Measurements from ENCODE around the gene CEP85.
"Not testable (repeated sequence)": the region's sequence is repeated elsewhere in the genome, so short reads cannot be mapped to it uniquely, and the experiment has no call there.

The CEP85 gene

DNA sequence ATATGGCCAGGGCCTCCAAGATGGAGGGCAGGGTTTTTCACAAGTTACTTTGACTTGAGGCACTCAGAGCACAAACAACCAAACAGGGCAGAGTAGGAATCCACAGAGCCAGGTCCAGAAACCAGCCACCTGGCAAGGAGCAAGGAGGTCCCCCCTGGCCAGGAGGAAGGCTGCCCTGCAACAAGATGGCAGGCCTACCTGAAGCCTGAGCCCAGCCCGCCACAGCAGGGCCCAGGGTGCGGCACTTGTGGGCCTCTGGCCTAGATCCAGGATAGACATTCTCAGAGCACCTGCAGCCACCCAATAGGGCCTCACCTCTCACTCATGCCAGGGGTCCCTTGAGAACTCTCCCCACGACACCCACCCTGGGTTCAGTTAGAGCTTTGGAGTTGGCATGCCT, 57.4 kb downstream of the CEP85 start:
- no peak for DNase-seq

DNA sequence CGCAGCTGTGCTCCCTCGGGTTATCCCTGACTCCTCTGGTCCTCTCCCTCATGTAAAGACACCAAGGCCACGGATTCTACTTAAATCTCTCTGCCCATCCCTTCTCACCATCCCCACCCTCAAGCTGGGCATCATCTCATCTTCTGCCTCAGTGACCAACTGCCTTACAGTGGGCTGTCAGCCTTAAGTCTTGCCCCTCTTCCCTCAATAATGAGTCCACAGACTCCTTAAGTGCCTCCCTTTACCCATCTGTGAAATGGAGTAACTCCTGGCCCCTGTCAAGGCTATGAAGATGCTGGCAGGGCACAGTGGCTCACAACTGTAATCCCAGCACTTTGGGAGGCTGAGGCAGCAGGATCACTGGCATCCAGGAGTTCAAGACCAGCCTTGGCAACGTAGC, 57.9 kb downstream of the CEP85 start:
- no peak for DNase-seq

DNA sequence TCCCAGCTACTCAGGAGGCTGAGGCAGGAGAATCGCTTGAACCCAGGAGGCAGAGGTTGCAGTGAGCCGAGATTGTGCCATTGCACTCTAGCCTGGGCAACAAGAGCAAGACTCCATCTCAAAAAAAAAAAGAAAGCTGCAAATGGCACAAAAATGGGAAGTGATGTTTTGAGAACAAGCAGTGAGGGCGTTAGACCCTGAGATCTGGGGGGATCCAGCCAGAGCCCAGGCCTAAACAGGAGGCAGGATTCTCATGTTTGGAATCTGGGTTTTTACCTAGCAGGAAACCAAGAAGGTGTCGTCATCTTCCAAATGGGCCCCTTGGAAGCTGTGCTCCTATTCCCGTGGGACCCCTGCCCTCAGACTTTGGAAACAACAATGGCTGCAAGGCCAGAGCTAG, 58.7 kb downstream of the CEP85 start:
- not testable (repeated sequence) for DNase-seq

DNA sequence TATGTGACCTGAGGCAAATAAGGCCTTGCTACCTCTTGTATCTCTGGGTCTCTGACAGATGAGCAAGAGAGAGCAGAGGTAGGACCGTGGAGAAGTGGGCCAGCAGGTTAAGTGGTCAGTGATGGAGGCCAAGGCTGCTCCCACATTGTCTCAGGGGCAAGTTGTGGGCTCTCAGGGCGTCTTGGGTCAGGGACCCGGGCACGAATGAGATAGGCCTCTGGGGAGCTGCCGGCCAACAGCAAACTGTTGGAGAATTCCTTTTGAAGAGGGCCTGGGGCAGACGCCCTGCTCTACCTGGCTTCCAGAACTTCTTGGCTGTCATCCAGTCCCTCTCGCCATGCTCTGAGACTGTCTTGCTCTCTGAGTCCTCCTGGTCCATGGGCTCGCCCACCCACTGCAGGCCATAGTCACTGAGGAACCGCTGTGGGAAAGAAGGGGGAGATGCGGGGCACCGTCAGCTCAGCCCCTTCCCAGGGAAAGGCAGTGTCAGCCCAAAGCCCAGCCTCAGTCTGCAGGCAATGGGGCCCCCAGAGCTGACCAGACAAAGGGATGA, 60.0 kb downstream of the CEP85 start:
- DNase-seq = no peak

DNA sequence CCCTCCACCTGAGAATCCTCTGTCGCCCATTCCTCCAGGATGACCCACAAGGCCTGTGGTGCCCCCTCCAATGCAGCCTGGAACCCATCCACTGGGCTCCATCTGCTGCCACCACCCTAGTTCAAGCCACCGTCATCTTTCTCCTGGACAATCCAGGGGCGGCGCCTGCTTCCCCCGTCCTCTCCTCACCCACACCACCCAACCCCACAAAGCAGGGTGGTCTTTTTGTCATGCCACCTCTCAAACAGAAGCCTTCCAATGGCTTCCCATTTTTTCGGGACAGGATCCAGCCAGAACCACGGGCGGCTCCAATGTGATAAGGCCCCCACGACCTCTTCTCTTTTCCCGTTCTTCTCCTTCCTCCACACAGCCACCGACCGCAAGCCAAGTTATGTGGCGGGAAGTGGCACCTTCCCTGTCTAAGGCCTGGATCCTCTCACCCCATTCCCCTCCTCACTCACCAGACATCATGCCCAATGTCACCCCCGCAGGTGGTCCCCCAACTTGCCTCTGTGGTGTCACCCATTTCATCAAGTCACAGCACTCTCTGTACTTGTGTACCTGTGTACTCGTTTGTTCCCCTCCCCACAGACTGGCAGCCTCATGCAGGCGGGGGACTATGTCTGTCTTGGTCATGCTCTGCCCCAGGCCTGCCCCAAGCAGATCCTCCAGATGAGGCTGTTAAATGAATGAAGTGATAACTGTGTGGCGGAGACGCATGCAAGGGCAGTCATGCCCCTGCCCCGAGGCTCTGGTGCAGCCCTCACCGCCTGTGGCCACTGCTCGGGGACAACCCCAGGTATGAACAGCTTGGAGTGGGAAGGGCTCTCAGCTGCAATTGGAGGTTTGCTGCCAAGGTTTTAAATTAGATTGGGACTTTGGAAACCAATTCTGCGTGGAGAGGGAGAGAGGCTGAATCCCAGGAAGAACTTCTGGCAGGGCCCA, 61.5 kb downstream of the CEP85 start:
- DNase-seq = no peak

DNA sequence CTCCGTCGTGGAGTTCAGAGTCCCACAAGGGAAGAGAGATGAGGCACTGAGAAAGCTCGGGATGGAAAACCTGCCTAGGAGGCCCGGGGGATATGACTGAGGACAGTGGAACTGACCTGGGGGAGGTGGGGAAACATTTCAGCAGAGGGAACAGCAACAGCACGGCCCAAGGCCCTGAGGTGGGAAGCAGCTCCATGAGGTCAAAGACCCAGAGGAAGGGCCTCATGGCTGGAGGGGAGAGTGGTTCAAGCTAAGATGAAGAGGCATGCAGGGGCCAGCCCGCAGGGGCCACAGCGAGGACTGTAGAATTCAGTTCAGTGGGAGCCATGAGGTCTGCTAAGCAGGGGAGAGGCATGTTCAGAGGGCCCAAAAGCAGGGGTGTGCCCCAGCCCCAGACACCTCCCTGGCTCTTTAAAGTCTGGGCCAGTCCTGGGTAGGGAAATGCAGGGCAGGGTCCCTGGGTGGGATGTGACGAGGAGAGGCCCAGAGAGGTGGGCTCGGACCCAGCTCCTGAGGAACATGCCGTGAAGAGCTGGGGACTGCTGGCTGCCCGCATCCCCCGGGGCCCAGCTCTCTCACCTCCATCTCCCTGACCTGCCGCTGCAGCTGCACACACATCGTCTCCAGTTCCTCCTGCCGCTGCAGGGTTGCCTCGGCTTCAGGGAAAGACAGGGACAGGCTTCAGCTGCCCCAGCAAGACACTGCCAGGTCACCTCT, 62.5 kb downstream of the CEP85 start:
- DNase-seq = no peak

DNA sequence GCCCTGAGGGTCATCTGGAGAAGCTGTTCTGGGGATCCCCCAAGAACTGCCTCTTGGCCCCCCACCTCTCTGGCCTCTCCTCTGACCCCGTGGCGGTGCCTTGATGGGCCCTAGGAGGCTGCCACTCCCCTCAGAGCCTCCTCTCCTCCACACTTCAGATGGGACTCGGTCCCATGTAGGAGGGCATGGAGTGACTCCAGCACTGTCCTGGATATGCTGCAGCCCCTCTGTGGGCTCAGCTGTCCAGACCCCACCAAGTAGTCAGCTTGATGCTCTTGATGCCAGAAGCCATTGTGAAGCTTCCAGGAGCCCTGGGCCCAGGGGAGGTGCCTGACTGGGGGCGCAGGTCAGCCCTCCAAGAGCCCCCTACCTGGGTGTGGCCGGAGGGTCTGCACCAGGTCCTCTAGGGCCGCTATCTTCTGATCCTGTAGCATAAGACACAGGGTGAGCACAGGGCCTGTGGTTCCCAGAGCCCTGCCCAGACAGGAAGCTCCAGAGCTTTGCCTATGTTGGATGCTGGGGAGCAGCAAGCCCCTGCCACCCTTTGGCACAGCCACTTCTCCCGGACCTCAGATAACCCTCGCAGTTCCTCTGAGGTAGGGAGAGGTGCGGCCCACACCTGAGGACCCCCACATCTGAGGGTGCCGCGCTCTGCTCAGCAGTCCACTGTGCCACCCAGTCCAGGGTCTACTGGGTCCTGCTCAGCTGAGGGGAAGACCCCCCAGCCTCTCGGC, 63.2 kb downstream of the CEP85 start:
- no peak for DNase-seq

DNA sequence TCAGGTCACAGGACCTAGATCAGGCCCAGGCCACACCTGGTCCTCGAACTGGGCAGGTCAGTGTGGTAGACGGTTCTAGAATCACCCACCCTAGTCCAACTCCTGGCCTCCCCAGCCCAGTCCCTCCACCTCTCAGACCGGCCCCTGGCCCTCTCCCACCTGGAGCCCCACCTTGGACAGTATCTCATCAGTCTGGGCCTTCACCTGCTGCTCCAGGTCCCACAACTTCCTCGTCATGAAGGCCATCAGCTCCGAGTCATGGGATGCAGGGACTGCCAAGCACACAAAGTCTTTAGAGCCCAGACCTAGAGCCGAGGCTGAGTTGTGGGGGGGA, 63.8 kb downstream of the CEP85 start:
- no peak for DNase-seq

DNA sequence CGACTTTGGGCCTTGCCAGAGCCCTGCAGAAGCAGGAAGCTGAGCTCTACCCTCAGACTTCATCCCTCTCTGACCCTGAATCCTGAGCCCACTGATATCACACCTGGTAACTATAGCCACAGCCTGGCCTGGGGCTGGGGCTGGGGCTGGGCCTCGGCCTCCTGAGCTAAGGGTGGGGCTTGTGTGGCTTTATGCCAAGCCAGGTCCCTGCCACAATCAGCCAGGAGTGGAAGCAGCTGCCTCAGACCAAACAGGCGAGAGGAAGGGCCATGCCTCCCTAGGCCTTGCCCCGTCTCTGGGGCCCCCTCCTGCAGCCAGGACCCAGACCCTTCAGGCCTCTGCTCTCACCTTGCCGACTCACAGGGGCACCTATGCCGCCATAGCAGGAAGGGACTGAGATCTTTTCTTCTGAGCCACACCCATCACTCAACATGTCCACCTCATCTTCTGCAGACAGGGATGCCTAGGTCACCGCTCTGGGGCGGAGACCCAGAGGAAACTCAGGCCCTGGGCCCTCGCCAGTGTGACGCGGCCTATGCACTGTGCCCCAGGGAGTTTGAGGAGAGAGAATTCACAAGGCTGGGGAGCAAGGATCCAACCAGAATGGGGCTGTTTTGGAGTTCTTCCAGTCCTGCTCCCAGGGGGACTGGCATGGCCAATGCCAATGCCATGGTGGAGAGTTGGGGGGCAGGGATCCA, 66.7 kb downstream of the CEP85 start:
- no peak for DNase-seq

DNA sequence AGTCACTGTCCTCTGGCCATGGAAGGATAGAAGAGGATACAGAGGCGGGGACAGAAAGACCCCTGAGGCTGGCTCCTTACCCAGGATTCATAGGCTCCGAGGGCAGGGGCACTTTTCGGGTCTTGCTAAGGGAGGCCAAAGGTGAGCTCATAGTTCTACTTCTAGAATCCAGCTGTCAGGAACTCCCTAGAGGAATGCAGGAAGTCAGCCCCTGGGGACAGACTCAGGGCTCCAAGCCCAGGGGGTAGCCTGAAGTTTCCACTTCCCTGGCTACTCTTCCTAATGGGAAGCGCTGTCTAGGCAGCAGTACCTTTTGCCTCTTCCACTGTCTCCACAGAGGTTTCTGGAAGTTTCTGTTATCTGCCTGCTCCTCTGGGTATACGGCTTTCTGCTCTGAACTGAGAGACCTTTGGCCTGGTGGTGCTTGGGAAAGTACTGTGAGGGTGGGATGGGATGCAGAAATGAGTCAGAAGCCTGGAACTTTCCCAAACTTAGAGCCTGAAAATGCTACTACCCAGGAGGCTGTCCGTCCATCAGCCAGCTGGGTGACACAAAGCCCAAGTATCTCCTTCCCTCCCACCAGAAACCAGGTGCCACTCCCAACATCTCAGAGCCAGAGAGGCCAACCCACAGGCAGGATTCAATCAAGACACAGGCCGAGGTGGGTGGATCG, 68.9 kb downstream of the CEP85 start:
- DNase-seq = peak; percentile 90

DNA sequence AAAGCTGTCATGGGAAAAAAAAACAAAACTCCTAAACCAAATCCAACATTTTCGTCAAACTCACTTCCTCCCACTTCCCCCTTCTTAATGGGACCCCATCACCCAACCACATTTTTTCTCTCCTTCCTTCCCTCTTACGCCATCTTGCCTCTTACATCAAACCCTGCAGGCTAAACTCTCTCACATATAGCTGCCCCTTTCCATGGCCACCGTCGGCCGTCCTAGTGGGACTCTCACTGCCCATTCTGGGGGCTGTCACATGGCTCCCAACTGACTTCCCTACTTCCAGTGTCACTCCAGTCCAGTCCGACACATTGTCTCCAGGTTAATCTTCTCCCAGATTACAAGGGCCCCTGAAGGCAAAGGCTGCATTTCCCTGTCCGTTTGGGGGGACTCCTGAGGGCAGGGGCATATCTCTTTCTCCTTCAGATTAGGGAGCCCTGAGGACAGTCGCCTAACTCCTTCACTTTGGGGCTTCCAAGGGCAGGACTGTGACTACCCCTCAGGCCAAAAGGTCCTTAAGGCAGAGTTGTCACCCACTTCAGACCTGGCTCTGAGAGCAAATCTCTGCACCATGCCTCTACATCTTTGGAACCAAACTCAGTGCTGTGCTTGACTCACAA, 71.8 kb downstream of the CEP85 start:
- no peak for DNase-seq

DNA sequence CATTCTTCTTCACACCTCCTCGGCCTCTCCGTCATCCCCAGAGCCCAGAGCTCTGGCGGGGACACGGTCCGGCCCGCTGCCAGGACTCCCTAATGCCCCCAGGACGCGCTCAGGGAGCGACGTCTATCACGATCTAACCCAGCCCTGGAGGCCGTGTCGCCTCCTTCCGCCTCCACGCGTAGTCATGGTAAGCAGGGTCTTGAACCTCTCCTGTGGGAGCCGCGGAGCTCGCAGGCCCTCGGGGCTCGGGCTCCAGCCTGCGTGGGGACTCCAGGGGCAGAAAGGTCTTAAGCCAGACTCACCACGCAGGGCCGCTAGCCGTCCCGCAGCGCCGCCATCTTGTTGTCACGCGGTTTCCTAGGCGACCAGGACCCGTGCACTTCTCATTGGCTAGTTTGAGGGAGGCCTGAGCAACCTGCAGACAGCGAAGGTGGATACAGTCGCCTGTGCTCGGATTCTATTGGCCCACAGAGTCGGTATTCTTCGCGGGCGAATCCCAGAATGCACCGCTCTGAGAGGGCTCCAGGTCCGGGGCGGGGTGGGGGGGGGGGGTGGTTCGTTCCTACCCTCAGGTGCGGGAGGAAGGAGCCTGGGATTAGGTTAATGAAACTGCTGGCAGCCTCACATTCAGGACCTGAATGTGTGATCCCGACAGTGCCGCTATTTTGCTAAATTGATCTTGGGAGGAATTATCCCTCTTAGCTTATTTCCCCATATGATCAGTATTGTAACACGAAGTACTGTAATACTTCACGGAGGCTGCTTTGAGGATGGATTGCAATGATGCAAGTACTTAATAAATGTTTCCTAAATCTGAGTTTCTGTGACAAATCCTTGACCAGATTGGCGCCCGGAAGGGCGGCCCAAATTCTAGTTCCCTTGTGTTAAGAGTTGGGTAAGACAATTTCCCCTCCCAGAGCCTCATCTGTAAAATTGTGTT, 72.6 kb downstream of the CEP85 start, which contains the start of gene UBXN11:
TSS of gene UBXN11 (minus strand) at position 347 of the 940 bp plus-strand sequence. CDS start 3,753 bp downstream, outside the sequence.
- peak; percentile 98 for DNase-seq

DNA sequence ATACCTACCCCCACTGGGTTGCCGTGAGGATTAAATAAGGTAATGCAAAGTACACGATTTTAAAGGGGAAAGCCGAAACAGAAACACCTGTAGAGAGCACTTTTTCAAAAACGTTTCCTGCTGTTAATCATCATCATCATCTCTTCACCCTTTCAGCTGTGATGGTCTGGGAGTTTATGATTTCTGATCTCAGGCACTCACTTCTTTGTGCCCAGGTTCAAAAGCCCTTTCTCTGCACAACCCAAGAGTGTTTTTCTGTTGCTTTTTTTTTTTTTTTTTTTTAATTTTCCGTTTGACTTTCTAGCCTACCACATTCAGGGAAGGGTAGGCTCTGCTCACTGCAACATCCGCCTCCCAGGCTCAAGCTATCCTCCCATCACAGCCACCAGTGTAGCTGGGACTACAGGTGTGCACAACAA, 73.4 kb downstream of the CEP85 start:
- no peak for DNase-seq

DNA sequence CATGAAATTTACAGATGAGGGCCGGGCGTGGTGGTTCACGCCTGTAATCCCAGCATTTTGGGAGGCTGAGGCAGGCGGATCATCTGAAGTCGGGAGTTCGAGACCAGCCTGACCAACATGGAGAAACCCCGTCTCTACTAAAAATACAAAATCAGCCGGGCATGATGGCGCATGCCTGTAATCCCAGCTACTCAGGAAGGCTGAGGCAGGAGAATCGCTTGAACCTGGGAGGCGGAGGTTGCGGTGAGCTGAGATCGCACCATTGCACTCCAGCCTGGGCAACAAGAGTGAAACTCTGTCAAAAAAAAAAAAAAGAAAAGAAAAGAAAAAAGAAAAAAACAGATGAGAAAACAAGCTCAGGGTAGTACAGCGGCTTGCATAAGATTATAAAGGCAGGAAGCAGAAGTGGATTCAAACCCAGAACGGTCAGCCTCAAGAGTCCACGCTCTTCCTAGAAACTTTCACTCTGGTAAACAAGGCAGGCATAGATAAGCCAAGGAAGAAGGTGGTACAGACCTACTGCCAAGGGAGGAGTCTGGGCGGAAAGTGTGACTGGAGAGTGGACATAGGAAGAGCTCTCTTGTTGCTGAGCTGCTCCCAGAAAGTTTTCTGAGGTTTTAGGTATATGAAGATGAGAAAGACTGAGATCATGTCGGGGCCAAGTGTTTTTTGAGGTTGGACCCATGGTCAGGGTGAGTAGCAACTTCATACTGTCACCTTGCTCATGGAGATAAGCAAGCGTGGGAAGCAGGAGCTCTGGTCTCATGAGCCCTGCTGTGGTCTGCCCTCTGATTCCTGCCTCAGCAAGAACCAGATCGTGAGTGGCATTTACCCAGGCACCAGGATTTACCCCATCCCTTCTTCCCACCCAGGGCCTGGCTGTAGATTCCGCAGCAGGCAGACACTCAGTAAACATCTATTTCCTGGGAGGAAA, 74.2 kb downstream of the CEP85 start:
- not testable (repeated sequence) for DNase-seq

DNA sequence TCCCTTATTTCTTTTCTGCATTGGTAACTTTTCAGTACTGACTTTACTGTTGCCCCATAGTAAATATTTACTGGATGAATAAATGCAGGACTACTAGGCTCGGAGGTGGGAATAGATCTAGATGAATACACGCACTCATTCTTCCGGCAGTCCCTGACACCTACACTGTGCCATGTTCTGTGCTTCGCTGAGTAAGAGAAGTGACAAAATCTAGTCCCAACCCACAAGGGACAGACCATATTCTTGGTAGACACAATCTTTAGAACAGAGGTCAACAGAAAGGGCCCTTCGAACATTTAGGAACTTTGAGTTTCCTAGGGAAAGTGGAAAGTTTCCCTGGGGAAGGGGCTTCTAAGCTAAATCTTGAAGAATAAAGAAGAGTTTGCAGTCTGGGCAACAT, 80.5 kb downstream of the CEP85 start:
- DNase-seq = no peak

DNA sequence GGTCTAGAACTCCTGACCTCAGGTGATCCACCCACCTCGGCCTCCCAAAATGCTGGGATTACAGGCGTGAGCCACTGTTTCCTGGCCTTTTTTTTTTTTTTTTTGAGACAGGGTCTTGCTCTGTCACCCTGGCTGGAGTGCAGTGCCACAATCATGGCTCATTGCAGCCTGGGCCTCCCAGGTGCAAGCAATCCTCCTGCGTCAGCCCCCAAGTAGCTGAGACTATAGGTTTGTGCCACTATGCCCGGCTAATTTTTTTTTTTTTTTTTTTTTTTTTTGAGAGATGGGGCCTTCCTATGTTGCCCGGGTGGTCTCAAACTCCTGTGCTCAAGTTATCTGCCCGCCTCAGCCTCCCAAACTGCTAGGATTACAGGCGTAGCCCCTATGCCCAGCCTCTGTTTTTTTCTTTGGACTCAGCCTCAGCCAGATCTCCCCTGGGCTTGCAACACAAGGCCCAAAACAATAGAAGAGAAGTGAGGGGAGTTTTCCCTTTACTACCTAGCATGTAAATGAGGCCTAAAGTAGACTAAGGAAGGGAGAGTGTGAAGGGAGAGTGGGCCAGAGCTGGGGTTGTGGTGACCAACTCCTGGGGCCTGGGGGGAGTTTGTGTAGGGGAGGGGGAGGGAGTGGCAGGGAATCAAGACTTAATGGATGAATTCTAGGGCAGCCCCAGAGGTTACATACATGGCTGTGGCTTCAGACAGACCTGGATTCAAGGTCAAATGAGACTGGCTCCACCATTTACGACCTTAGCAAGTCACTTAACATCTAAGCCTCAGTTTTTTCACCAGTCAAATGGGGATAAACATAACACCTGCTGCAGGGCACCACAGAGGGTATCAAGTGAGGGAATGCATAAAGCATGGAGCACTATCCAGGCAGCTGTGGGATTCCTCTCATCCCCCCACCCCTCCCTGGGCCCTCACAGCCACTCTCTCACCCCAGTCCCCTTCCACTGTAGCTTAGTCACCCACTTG, 82.2 kb downstream of the CEP85 start:
- no peak for DNase-seq

DNA sequence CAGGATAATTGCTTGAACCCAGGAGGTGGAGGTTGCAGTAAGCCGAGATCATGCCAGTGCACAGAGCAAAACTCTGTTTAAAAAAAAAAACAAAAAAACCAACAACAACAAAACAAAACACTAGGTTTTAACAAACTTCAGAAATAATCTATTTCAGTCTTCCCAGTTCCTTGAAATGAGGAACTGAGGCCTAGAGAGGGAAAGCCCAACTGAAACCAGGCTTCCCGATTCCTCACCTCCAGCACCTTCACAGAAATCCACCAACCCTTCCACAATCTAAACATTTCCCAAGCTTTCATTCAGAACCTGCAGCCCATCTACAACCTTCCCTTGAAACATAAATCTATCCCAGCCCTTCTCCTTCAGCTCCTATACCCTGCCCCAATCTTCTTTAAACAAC, 83.1 kb downstream of the CEP85 start:
- no peak for DNase-seq

All from NCI-H226 (cell line).